Hypothalamus (tissue), 51 donors: ENCODE results near the gene CDH3.

Source experiments
- DNase-seq, 51 donors: peaks; one replicate each; lab custom pipeline; 2025; lab: John Stamatoyannopoulos, UW

Gene CDH3

GRCh38 chr16:68733570-68733969 is 88.5 kb downstream of the CDH3 start:
- DNase-seq = no peak

- no peak for DNase-seq
Observed at GRCh38 chr16:68734782-68735181, 89.7 kb downstream of the CDH3 start.

- no peak for DNase-seq
Observed at GRCh38 chr16:68736561-68736960, 91.5 kb downstream of the CDH3 start.

- peak in 13 of 51 donors; percentile 6 to 58 (median 22) for DNase-seq
Observed at GRCh38 chr16:68737046-68737729, 92.1 kb downstream of the CDH3 start, which contains the start of gene CDH1. TSS of gene CDH1 (plus strand) at chr16:68737292. CDS start at chr16:68737416, 124 bp downstream.

- peak in 5 of 51 donors; percentile 8 to 32 (median 10) for DNase-seq
Observed at GRCh38 chr16:68737730-68738629, 92.9 kb downstream of the CDH3 start.

- no peak for DNase-seq
Observed at GRCh38 chr16:68739964-68740627, 95.0 kb downstream of the CDH3 start.

- DNase-seq = no peak
Observed at GRCh38 chr16:68740628-68741346, 95.7 kb downstream of the CDH3 start.

- DNase-seq = no peak
Observed at GRCh38 chr16:68743664-68744063, 98.6 kb downstream of the CDH3 start.

- no peak for DNase-seq
Observed at GRCh38 chr16:68744744-68745280, 99.7 kb downstream of the CDH3 start.

- DNase-seq = no peak
Observed at GRCh38 chr16:68746951-68747350, 101.8 kb downstream of the CDH3 start.

GRCh38 chr16:68749432-68749831 is 104.3 kb downstream of the CDH3 start:
- DNase-seq = no peak
